SK-N-SH (cell line): ENCODE results near the gene TMCO4. TPM values are rescaled to one million over a fixed set of nuclear protein-coding genes. Genes with fewer than 3 reads are reported as not detected.

Experiments used
- CTCF ChIA-PET: fragments of 300-600, 350-600 bp; formaldehyde crosslinking; extraction: SDS; loops from one replicate; lab custom pipeline; 2021; lab: Yijun Ruan, JAX
- POLR2A ChIA-PET: fragments of 350-600 bp; sonication (Branson Sonifier 250); formaldehyde crosslinking; extraction: SDS; loops from one replicate; lab custom pipeline; 2020; ENCODE audit warnings: antibody characterized with exemption, inconsistent platforms; lab: Yijun Ruan, JAX
- DNase-seq: peaks from one replicate; pipeline ENCODE4 v3.0.0; 2012
- H2AFZ ChIP-seq: fragments of 200-600 bp; sonication (generic); 2 replicates; pipeline ENCODE4 v1.8.1; 2016; ENCODE audit warnings: antibody characterized with exemption, mild to moderate bottlenecking, low read depth
- H3F3A ChIP-seq: fragments of 200-600 bp; sonication (generic); replicated peaks from 2 replicates; pipeline ENCODE3; 2016; ENCODE audit warnings: antibody characterized with exemption, mild to moderate bottlenecking; ENCODE audit not compliant: insufficient read depth
- H3K27ac ChIP-seq, 2 experiments: fragments of 200-500 bp in 1 of 2; fragments of 200-600 bp in 1 of 2; sonication (Bioruptor generic) in 1 of 2; sonication (generic), shearing (Covaris generic) in 1 of 2; 2 replicates each; pipeline versions ENCODE4 v1.5.1 to v1.6.1; 2014 to 2016; ENCODE audit warnings: low read depth in 2 of 2, inconsistent platforms in 1 of 2, low read length in 1 of 2, mild to moderate bottlenecking in 1 of 2, mixed read lengths in 1 of 2
- H3K27me3 ChIP-seq: fragments of 200-600 bp; sonication (generic), shearing (Covaris generic); 2 replicates; pipeline ENCODE4 v1.6.1; 2016; ENCODE audit warnings: mixed run types; ENCODE audit not compliant: insufficient read depth
- H3K36me3 ChIP-seq, 2 experiments: fragments of 200-500 bp in 1 of 2; fragments of 200-600 bp in 1 of 2; sonication (Bioruptor generic) in 1 of 2; sonication (generic) in 1 of 2; replicated peaks in 1 of 2; 2 replicates each; pipeline versions ENCODE3 to v1.5.1; 2014 to 2016; ENCODE audit warnings: low read length in 1 of 2, mild to moderate bottlenecking in 1 of 2; ENCODE audit not compliant: insufficient read depth in 2 of 2, control insufficient read depth in 1 of 2
- H3K4me1 ChIP-seq, 2 experiments: fragments of 200-500 bp in 1 of 2; fragments of 200-600 bp in 1 of 2; sonication (Bioruptor generic) in 1 of 2; sonication (generic), shearing (Covaris generic) in 1 of 2; 2 replicates each; pipeline versions ENCODE4 v1.5.1 to v1.6.1; 2014 to 2016; ENCODE audit warnings: low read depth in 1 of 2, low read length in 1 of 2, mixed run types in 1 of 2; ENCODE audit not compliant: insufficient read depth in 2 of 2, control insufficient read depth in 1 of 2
- H3K4me2 ChIP-seq: fragments of 200-600 bp; sonication (generic), shearing (Covaris generic); 2 replicates; pipeline ENCODE4 v1.6.1; 2017; ENCODE audit warnings: mixed run types
- H3K4me3 ChIP-seq, 2 experiments: fragments of 200-500 bp in 1 of 2; fragments of 200-600 bp in 1 of 2; sonication (Bioruptor generic) in 1 of 2; sonication (generic), shearing (Covaris generic) in 1 of 2; 2 replicates each; pipeline versions ENCODE4 v1.5.1 to v1.8.1; 2014 to 2016; ENCODE audit warnings: low read depth in 2 of 2, inconsistent platforms in 1 of 2, low read length in 1 of 2, mild to moderate bottlenecking in 1 of 2, mixed read lengths in 1 of 2, moderate library complexity in 1 of 2
- H3K79me2 ChIP-seq: fragments of 200-600 bp; sonication (generic); 2 replicates; pipeline ENCODE4 v1.8.1; 2017; ENCODE audit warnings: mild to moderate bottlenecking; ENCODE audit not compliant: insufficient read depth
- H3K9ac ChIP-seq: fragments of 200-600 bp; sonication (generic); 2 replicates; pipeline ENCODE4 v1.6.1; 2017; ENCODE audit warnings: mixed run types
- H3K9me2 ChIP-seq: fragments of 200-600 bp; sonication (generic); 2 replicates; pipeline ENCODE4 v1.6.1; 2017; ENCODE audit warnings: mixed run types
- H3K9me3 ChIP-seq: fragments of 200-600 bp; sonication (generic); 2 replicates; pipeline ENCODE4 v1.6.1; 2017; ENCODE audit warnings: mixed run types, mild to moderate bottlenecking, moderate library complexity
- H4K20me1 ChIP-seq: fragments of 200-600 bp; sonication (generic); 2 replicates; pipeline ENCODE4 v1.6.1; 2017; ENCODE audit warnings: mild to moderate bottlenecking, mixed run types; ENCODE audit not compliant: insufficient read depth
- EZH2phosphoT487 ChIP-seq: fragments of 200-600 bp; sonication (generic); IDR thresholded peaks from 2 replicates; pipeline ENCODE4 v1.6.1; 2017; ENCODE audit warnings: low read depth, mixed run types, mild to moderate bottlenecking, antibody characterized with exemption, moderate library complexity, borderline replicate concordance
- FOSL2 ChIP-seq: IDR thresholded peaks from 2 replicates; pipeline ENCODE4 v1.4.0; 2012; ENCODE audit warnings: low read depth, mild to moderate bottlenecking, moderate library complexity, borderline replicate concordance
- FOXM1 ChIP-seq: IDR thresholded peaks from 2 replicates; pipeline ENCODE4 v1.4.0; 2012; ENCODE audit warnings: low read depth, mild to moderate bottlenecking
- GABPA ChIP-seq: IDR thresholded peaks from 2 replicates; pipeline ENCODE4 v1.4.0; 2012; ENCODE audit warnings: low read depth, mild to moderate bottlenecking
- JUND ChIP-seq: IDR thresholded peaks from 2 replicates; pipeline ENCODE4 v1.4.0; 2012
- MAX ChIP-seq: IDR thresholded peaks from 2 replicates; pipeline ENCODE4 v1.4.0; 2012; ENCODE audit warnings: low read depth
- MEF2A ChIP-seq: IDR thresholded peaks from 2 replicates; pipeline ENCODE4 v1.4.0; 2012; ENCODE audit warnings: low read depth, borderline replicate concordance
- MXI1 ChIP-seq: IDR thresholded peaks from 2 replicates; pipeline ENCODE4 v1.6.1; 2012; ENCODE audit warnings: mild to moderate bottlenecking, low read depth, low read length, improper control_type of control experiment
- RAD21 ChIP-seq: IDR thresholded peaks from 2 replicates; pipeline ENCODE4 v1.6.1; 2012; ENCODE audit warnings: mild to moderate bottlenecking, low read length
- RCOR1 ChIP-seq: fragments of 150-350 bp; IDR thresholded peaks from 2 replicates; pipeline ENCODE4 v1.6.1; 2017; ENCODE audit warnings: antibody characterized with exemption, low read length
- RFX5 ChIP-seq: IDR thresholded peaks from 2 replicates; pipeline ENCODE4 v1.6.1; 2012; ENCODE audit warnings: mild to moderate bottlenecking, improper control_type of control experiment, low read length
- RXRA ChIP-seq: IDR thresholded peaks from 2 replicates; pipeline ENCODE4 v1.4.0; 2012; ENCODE audit warnings: low read depth, mild to moderate bottlenecking, borderline replicate concordance
- SIN3A ChIP-seq: IDR thresholded peaks from 2 replicates; pipeline ENCODE4 v1.6.1; 2012; ENCODE audit warnings: low read depth, mild to moderate bottlenecking, low read length, moderate library complexity, borderline replicate concordance
- USF1 ChIP-seq: IDR thresholded peaks from 2 replicates; pipeline ENCODE4 v1.4.0; 2012; ENCODE audit warnings: low read depth, borderline replicate concordance
- YY1 ChIP-seq: IDR thresholded peaks from 2 replicates; pipeline ENCODE4 v1.4.0; 2012; ENCODE audit warnings: low read depth, mild to moderate bottlenecking
- ZBTB33 ChIP-seq: IDR thresholded peaks from 2 replicates; pipeline ENCODE4 v1.4.0; 2012; ENCODE audit warnings: low read depth, borderline replicate concordance
- WGBS: methylation state at CpG from one replicate; pipeline ENCODE4 v1.1.6; 2017; ENCODE audit warnings: low lambda C conversion rate; 5-methylcytosine and 5-hydroxymethylcytosine counted together
- polyA plus RNA-seq, 3 experiments: library from polyadenylated mRNA; depleted of rRNA; stranded (reverse); fragments of >200 nt; gene quantifications; 2 replicates each; pipeline ENCODE4 v1.2.3, GENCODE V29; 2012
- TF ChIP-seq, protein P1 (sequence below): IDR thresholded peaks from 2 replicates; pipeline ENCODE4; 2012
- TF ChIP-seq, protein P2 (sequence below): fragments of 150-350 bp; IDR thresholded peaks from 2 replicates; pipeline ENCODE4 v1.6.1; 2017; ENCODE audit warnings: antibody characterized with exemption, low read length, low read depth, borderline replicate concordance

TMCO4 gene
- polyA plus RNA-seq, 1 of the 3 experiments (the other 2 are of a cell fraction): 4.2 TPM

GRCh38 chr1:19687414-19687813 is 112.3 kb downstream of the TMCO4 start:
- 86% methylated on average over 1 of the region's 1 CpG for WGBS
- no peaks in the 10 kb centered on the region for H3K36me3 ChIP-seq
- H3K27me3 ChIP-seq: no peaks in the 10 kb centered on the region
- H3K4me3 ChIP-seq: no peak overlapping the region
- H3K9me2 ChIP-seq: no peaks in the 10 kb centered on the region
- no peaks in the 10 kb centered on the region for H3K79me2 ChIP-seq
- no peak overlapping the region for H3K9ac ChIP-seq
- no peaks in the 10 kb centered on the region for H3K9me3 ChIP-seq
- H3K4me1 ChIP-seq: peaks cover 0 to 13% of the 10 kb centered on the region in 2 experiments; a peak in 1 of 4 replicates
- no peak overlapping the region for H2AFZ ChIP-seq
- no peaks in the 10 kb centered on the region for H3F3A ChIP-seq
- no peak overlapping the region for H3K27ac ChIP-seq
- no peak overlapping the region for H3K4me2 ChIP-seq
- H4K20me1 ChIP-seq: no peaks in the 10 kb centered on the region
- no peak for DNase-seq
- TF ChIP-seq, protein P1, sequence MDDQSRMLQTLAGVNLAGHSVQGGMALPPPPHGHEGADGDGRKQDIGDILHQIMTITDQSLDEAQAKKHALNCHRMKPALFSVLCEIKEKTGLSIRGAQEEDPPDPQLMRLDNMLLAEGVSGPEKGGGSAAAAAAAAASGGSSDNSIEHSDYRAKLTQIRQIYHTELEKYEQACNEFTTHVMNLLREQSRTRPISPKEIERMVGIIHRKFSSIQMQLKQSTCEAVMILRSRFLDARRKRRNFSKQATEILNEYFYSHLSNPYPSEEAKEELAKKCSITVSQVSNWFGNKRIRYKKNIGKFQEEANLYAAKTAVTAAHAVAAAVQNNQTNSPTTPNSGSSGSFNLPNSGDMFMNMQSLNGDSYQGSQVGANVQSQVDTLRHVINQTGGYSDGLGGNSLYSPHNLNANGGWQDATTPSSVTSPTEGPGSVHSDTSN: no peak
- TF ChIP-seq RCOR1 (peak; percentile 30; the same call in 1 of the 2 replicates), SIN3A (no peak), ZBTB33 (no peak)
- ChIA-PET CTCF (interaction anchor here (1.3 to 2.1 kb wide), 3 partner anchors 17 to 28 kb away, joined by 3 to 16 read pairs (median 8); no protein-coding TSS in a partner anchor), POLR2A (no interaction called here)

- no peak overlapping the region for H3K27ac ChIP-seq
- POLR2A ChIA-PET: no interaction called here
- H3K4me3 ChIP-seq: no peak overlapping the region
- H2AFZ ChIP-seq: no peak overlapping the region
- no peaks in the 10 kb centered on the region for H4K20me1 ChIP-seq
- H3K79me2 ChIP-seq: no peaks in the 10 kb centered on the region
- no peaks in the 10 kb centered on the region for H3K36me3 ChIP-seq
- H3K9ac ChIP-seq: no peak overlapping the region
- CTCF ChIA-PET: interaction anchor here (1.7 to 33.1 kb wide), 2 partner anchors 22 to 25 kb away, joined by 8 to 553 read pairs; no protein-coding TSS in a partner anchor
- H3K4me2 ChIP-seq: no peak overlapping the region
- no peak for DNase-seq
- H3F3A ChIP-seq: no peaks in the 10 kb centered on the region
- H3K4me1 ChIP-seq: peaks cover 0 to 19% of the 10 kb centered on the region in 2 experiments; a peak in 1 of 4 replicates
- H3K9me3 ChIP-seq: no peaks in the 10 kb centered on the region
- H3K9me2 ChIP-seq: no peaks in the 10 kb centered on the region
- WGBS: 81% methylated on average over 9 of the region's 9 CpGs
- no peaks in the 10 kb centered on the region for H3K27me3 ChIP-seq
- TF ChIP-seq MEF2A: no peak
- no peak for TF ChIP-seq USF1
- no peak for TF ChIP-seq ZBTB33
- TF ChIP-seq, protein P2, sequence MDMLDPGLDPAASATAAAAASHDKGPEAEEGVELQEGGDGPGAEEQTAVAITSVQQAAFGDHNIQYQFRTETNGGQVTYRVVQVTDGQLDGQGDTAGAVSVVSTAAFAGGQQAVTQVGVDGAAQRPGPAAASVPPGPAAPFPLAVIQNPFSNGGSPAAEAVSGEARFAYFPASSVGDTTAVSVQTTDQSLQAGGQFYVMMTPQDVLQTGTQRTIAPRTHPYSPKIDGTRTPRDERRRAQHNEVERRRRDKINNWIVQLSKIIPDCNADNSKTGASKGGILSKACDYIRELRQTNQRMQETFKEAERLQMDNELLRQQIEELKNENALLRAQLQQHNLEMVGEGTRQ: no peak
- TF ChIP-seq JUND: no peak
- TF ChIP-seq RXRA: no peak
- no peak for TF ChIP-seq MXI1
- no peak for TF ChIP-seq EZH2phosphoT487
- TF ChIP-seq FOSL2: no peak
- TF ChIP-seq RCOR1: no peak
- TF ChIP-seq MAX: no peak
- no peak for TF ChIP-seq RFX5
- TF ChIP-seq RAD21: no peak
- TF ChIP-seq FOXM1: no peak
- TF ChIP-seq, protein P1: no peak
- TF ChIP-seq YY1: no peak
- TF ChIP-seq GABPA: no peak
- TF ChIP-seq SIN3A: no peak
Measured at GRCh38 chr1:19685994-19686393, 113.7 kb downstream of the TMCO4 start.
